HG03139 (cell line): ENCODE measurements around the gene SLC2A1.
"Not testable (repeated sequence)": the region's sequence is repeated elsewhere in the genome, so short reads cannot be mapped to it uniquely, and the experiment has no call there.

Experiments used
- ATAC-seq: cut with Tn5 transposase; IDR thresholded peaks from one replicate; pipeline ENCODE4 v1.9.1; 2021; ENCODE audit not compliant: unreplicated experiment

The SLC2A1 gene

DNA sequence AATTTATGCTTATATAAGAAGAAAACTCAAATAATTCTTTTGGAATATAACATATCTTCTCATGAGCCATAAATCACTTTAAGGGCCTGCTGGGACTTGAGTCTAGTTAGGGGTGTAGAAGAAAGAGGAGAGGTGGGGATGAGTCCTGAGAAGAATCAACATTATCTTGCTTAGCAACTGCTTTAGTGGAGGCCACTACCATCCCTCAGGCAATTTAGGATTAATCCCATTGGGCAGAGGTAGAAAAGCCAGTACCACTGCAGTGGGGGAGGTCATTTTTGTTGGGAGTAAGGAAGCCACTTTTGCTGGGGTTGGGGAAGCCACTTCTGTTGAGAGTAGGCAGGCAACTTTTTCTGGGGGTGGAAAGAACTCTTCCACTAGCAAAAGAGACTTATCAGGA is 47.7 kb downstream of the SLC2A1 start:
- ATAC-seq: no peak

DNA sequence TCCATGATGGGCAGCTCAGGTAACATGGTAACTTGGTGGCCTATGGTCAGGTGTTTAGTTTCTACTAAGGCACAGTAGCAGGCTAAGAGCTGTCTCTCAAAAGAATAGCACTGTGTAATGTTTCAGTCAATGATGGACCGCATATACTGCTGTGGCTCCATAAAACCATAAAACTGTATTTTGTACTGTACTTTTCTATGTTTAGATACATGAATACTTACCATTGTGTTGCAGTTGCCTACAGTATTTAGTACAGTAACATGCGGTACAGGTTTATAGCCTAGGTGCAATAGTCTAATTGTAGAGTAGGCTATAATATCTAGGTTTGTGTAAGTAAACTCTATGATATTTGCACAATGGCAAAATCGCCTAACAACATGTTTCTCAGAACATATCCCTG is 50.6 kb downstream of the SLC2A1 start:
- ATAC-seq: no peak

DNA sequence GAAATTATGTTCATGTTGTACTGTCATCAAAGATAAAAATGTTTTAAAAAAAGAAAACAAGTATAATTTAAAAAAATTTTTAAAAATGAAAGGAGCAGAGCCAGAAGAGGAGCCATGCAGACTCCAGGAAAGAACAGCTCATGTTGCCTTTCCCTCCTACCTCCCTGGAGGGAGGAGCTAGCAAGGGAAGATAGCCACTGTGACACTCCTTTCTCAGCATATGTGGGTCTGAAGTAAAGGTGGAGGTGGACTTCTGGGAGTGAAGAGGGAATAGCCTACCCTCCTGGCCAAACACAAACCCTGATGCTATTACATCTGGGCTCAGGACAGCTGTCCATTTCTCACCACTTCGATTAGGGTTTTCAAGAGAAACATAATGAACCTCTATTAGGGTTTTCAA is 54.2 kb downstream of the SLC2A1 start:
- no peak for ATAC-seq

DNA sequence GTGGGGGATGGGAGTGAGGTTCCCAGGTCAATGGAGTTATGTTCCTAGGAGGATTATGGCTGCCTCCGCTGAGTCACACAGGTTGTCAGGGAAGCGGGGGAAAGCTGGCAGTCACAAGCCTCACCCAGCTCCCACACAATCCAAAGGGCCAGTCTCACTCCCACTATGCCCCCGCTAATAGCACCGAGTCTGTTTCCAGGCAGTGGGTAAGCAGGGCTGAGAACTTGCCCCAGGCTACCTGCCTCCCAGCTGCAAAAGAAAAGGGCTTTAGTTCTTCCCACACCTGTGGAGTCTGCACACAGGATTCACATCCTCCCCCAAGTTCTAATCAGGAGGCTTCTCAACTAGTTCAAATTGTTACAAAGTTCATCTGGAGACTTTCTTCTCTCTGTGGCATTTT is 58.7 kb downstream of the SLC2A1 start:
- not testable (repeated sequence) for ATAC-seq

DNA sequence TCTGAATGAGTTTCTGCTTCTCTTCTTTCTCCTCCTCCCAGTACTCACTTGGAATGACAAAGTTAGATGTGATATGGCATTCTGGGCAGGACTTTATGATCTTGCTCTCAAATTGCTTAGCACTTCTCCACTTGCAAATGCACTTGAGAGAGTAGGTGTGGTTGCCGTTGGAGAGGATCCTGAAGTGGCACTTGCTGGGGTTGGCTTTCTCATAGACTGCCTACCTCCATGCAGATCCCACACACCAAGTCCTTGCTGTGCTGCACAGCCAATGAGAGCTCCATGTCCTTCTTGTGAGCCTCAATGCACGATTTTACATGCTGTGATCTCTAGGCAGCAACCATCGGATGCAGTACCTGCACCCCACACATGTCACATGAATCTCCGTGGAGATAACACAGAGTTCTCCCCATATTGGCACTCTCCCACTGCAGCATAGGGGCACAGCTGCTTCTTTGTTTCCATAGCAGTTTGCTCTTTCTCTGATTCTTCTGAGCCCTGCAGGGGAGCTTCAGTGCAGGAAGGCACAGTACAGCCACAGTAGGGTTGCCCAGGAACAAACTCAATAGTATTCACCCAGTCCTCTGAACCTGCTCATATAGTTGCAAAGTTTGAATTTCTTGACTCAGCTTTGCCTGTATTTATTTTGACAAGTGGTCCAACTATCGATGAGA is 67.1 kb downstream of the SLC2A1 start:
- ATAC-seq: no peak

DNA sequence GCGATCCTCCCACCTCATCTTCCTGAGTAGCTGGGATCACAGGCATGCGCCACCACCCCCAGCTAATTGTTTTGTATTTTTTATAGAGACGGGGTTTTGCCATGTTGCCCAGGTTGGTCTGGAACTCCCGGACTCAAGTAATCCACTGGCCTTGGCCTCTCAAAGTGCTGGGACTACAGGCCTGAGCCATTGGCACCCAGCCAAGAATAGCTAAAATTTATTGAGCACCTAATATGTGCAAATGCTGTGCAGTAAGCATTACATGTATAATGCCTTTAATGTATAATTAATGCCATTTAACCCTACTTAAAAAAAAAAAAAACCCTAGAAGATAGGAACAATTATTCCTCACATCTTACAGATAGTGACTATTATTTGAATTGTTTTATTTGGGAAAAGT is 69.4 kb downstream of the SLC2A1 start:
- ATAC-seq: no peak

DNA sequence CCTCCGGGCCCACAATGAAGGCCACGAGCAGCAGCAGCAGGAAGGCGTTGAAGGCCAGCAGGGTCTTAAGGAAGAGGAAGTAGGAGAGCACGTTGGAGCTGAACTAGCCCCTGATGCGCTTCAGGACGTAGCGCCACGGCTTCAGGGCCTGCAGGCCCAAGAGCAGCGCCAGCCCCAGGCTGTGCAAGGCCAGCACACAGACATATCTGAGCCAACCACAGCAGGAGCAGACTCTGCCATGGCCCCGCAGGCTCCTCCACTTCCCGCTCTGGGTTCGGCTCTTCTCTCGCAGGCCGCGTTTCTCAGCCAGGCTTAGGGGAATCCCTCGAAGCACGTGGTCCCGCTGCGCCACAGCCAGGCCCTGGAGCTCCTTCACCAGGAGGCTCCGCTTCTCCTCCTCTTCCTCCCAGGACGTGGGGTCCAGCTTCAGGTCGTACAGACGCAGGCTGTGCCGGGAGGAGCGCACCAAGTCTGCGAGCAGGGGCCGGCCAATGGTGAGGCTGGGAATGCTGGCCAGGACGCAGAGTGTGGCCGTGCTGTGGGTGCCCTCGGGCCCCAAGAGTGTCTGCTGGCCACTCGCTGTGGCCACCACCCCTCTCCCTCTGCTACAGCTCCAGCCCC is 70.5 kb downstream of the SLC2A1 start:
- ATAC-seq: no peak

DNA sequence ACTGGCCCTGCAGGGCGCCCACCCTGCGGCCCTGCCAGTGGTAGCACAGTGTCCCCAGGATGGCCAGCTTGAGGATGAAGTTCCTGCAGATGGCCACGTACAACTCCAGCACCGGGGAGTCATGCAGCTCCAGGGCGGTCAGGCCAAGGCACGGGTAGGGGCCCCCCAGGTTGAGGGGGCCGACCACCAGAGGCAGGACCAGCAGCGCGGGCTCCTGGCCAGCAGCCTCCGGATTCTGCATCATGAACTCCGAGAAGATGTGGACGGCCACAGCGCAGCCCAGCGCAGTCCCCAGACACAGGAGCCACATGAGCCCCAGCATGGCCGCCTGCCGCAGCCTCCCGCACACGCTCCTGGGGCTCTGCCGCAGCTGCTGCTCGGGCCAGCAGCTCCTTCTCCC is 71.3 kb downstream of the SLC2A1 start:
- ATAC-seq: no peak

DNA sequence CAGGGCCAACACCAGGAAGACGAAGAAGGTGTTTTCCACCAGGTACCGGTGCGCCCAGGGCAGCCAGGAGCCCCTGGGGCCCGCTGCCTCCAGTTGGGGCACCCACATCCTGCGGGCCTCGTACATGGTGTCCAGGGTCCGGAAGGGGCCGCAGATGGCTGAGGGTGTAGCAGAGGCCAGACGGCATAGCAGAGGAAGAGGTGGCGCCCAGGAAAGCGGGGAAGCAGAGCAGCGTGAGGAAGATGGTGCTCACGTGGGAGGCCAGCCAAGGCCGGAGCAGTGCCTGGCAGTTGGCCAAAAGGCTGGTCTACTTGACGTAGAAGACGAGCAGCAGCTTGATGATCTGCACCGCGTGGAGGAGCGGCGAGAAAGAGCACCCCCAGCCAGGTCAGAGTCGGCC is 71.9 kb downstream of the SLC2A1 start:
- ATAC-seq: no peak

DNA sequence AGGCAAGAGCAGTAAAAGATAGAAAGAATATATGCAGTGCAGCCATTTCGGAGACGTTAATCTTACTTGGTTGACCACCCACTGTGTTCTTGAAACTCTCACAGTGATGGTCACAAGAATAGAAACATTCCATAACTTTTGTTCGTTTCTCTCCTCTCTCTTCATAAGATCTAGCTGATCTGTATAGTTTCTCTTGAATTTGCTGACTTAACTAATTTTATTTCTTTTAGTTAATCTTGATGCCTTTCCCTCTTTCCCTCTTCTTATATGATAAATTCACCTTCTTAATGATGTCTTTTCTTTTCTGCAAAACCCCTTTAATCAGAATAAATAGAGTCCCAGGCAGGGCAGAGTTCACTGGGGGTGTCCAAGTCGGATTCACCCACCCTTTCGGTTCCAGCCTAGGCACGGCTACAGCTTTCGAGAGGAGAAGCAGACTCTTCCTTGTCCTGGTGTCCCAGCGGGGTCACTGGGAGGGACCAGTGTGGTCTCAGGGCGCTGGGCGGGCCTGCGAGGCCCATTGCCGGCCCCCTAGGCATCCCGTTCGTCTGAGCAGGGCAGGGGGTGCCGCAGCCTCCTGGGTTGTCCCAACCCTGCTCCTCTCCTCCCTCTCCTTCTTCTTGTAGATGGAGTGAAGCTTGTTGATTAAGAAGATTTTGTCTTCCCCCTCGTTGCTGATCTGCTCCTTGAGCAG is 72.5 kb downstream of the SLC2A1 start:
- ATAC-seq: no peak

DNA sequence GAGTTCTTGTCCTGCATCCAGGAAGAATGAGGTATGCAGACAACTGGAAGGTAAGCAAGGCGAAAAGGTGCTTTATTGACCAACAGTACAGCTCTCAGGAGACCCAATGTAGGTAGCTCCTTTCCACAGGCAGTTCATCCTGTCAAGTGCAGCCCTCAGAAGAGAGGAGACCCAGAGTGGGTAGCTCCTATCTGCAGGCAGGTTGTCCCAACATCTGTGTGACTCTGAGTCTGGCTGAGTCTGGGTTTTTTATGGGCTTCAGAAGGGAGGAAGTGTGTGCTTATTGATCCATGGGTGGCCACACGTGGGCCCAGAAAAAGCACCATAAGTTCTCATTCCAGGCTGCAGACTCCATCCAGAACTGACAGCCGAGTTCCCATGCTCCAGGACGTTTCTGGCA is 78.3 kb downstream of the SLC2A1 start:
- ATAC-seq: no peak

DNA sequence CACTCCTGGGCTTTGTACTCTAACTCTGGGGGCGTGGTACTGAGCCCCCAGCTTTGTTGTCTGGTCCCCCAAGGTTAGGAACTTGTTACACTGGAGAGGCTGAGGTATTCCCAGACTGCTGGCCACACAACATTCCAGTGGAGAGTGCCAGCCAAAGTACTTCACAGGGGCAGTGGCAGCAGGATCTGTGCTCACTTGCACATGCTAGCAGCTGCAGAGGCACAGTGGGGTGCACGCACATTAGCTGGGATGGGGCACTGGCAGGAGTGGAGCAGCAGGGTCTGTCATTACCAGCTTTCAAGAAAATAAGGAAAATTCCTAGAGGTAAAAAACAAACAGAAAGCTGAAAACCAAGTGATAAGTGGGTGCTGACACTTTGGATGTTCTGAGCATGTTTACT is 81.3 kb downstream of the SLC2A1 start:
- no peak for ATAC-seq

DNA sequence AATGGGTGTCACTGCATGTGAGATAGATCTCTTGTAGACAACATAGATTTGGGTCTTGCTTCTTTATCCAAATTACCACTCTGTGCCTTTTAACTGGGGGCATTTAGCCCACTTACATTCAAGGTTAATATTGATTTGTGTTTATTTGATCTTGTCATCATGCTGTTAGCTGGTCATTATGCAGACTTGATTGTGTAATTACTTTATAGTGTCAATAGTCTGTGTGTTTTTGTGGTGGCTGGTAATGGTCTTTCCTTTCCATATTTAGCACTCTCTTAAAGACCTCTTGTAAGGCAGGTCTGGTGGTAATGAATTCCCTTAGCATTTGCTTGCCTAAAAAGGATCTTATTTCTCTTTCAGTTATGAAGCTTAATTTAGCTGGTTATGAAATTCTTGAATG is 82.7 kb downstream of the SLC2A1 start:
- ATAC-seq: no peak
